Measurements from ENCODE around the gene ART3.

GRCh38 chr4:76116821-76117220 is 42.3 kb downstream of the ART3 start:
- TF ChIP-seq CTCF (IDR thresholded peaks at IDR 0.05; ENCODE audit: low read depth, low read length, poor library complexity, severe bottlenecking) (no peak), EZH2phosphoT487 (IDR thresholded peaks at IDR 0.05; ENCODE audit: borderline replicate concordance, low read length) (no peak)

Data from DOHH2 (cell line).